Activated CD8-positive, alpha-beta memory T cell treated with anti-CD3 and anti-CD28 coated beads for 36 hours (primary cell): ENCODE results near the gene TAF10. TPM values are rescaled to one million over a fixed set of nuclear protein-coding genes. Genes with fewer than 3 reads are reported as not detected.

Experiments used
- CTCF ChIA-PET: fragments of 350-600 bp; sonication (Branson Sonifier 250); formaldehyde crosslinking; loops from one replicate; lab custom pipeline; 2021; ENCODE audit warnings: antibody characterized with exemption; lab: Charles Lee
- POLR2A ChIA-PET: fragments of 350-600 bp; sonication (Branson Sonifier 250); formaldehyde crosslinking; loops from one replicate; lab custom pipeline; 2021; ENCODE audit warnings: antibody characterized with exemption; lab: Charles Lee
- total RNA-seq, 2 experiments: library from RNA; stranded (reverse); gene quantifications; one replicate each; pipeline ENCODE4 v1.2.3, GENCODE V29; 2021

The TAF10 gene
- total RNA-seq, 2 experiments from 2014 or later: 163 to 176 TPM

DNA sequence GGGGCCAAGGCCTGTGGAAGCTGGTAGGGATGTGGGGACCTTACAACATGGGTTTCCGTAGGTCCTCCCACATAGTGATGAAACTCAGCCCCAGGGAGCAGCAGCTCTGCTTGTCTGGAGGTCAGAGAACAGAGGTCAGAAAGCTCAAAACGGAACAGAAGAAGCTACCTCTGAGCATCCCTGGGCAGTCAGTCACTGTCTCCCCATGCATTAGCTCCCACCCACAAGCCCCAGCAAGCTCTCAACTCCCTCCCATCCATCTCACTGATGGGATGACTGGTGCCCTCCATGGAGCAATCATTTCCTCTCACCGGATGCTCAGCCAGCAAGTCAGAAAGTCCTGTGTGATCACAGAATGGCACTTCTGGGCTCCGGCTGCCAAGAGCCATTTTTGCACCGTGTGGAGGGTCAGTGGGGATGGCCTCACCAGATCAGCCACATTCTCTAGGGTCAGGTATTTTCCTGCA is 5.3 kb upstream of the TAF10 start:
- CTCF ChIA-PET: interaction anchor here (0.7 to 2.6 kb wide), 9 partner anchors 10 to 120 kb away, joined by 3 to 22 read pairs (median 4); partner anchors contain the start of gene MRPL17
- POLR2A ChIA-PET: interaction anchor here (0.5 to 2.7 kb wide), 4 partner anchors 13 to 77 kb away, joined by 3 to 21 read pairs (median 4); no protein-coding TSS in a partner anchor

DNA sequence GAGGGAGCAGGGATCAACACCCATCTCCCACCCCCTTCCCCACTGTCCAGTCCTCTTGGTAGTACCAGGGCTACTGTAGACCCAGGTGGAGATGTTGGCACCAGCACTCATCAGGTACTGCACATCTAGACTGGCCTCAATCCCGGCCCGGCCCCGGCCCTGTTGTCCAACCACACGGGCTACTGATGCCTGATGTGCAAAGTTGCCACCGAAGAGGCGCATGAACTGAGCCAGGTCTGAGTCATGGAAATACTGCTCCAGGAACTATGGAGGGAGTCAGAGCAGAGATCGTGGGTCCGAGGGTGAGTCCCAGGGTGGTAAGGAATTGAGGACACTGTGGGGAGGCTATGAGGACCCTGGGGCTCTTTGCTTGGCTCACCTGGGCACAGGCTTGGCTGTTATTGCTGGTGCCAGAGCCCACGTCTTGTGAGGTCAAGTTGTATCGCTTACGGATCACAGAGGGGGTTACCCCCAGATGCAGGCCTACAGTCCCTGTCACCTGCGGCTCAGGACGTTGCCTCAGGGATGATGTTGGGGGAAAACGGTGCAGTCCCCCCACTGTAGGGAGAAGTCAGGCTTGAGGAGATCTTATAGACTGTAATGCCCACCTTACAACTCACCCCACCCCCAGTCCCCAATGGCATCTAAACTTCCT is 4.7 kb upstream of the TAF10 start:
- ChIA-PET POLR2A (interaction anchor here (0.5 kb wide), 1 partner anchor 18 kb away, joined by 4 read pairs; no protein-coding TSS in a partner anchor), CTCF (interaction anchor here (0.7 kb wide), 1 partner anchor 44 kb away, joined by 3 read pairs; no protein-coding TSS in a partner anchor)

DNA sequence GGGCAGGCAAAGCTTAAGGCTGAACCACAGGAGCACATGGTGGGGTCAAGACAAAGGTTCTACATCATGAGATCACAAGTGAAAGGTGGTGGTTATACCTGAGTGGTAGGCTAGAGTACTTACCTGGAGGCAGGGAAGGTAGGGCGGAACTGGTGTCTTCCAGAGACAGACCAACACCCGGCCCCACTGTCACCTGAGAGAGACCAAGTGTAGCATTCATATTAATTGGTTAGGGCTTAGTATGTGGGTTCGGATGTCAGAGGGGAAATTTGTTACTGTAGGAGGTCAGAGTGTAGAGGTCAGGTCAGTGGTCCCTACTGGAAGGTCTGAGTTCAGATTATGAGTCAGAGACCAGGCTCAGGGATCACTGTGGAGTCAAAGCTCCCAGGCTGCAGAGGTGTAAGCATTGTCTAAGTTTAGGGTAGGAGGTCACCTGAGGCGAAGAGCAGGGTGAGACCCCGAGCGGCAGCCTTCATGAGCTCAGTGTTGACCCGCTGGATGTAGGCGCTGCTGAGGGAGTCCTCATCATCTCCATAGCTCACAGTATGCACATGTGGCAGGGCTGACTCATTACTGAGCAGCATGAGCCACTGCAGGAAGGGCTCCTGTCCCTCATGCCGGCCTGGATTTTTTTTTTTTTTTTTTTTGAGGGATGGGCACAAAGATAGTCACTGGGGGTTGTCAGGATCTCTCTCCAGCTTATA is 4.0 kb upstream of the TAF10 start:
- ChIA-PET CTCF (interaction anchor here (0.7 kb wide), 1 partner anchor 44 kb away, joined by 3 read pairs; no protein-coding TSS in a partner anchor), POLR2A (no interaction called here)

DNA sequence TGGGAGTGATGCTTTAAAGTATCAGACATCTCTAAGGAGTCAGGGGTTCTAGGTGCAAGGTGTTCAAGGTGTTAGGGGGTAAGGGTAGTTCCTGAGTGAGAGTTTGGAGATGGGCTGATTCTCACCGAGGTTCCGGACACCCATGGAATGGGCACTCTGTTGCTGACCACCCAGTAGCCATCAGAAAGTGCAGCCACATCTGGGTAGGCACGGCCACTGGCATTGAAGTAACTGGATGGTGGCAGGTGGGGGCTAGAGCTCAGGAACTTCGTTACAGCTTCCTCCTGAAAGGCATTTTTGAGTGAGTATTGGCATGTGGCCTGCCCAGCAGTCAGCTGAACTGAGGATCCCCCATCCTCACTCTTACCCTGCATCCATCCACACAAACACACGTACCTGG is 3.0 kb upstream of the TAF10 start:
- CTCF ChIA-PET: no interaction called here
- POLR2A ChIA-PET: no interaction called here

DNA sequence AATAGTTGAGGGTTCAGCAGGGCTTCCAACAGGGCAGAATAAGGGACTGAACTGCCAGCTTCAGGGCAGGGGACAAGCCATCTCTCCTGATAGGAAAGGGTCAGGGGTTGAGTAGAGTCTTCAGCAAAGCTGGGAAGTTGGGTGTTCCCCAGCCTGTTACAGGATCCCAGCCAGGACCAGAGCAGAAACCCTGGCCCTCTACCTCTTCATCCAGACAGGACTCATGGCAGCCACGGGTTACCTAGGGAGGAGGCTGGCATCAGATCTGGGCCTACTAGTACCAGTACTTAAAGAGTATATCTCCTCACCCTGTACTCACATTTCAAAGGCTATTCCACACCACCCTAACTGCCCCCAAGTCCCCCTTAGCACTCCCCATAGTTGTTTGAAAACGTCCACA is 2.4 kb upstream of the TAF10 start:
- CTCF ChIA-PET: no interaction called here
- POLR2A ChIA-PET: no interaction called here

DNA sequence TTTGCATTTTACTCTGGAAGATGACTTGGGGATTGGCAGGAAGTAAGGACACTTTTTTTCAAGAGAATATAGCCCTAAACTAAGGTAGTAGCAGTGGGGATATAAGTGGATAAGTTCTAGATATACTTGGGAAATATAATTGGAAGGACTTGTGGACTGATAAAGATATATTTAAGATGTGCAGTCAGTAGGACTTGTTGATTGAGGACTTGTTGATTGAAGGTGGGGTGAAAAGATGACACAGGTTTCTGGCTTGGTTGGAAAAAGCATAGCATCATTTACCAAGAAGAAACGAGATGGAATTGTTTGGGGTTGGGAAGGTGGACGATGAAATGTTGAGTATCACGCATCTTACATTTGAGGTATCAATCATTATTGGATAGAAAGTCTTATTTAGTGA is 1.5 kb upstream of the TAF10 start:
- POLR2A ChIA-PET: interaction anchor here (2.6 kb wide), 1 partner anchor 70 kb away, joined by 11 read pairs; the partner anchor contains the start of gene MRPL17
- CTCF ChIA-PET: interaction anchor here (0.7 to 2.1 kb wide), 6 partner anchors 9 to 89 kb away, joined by 3 to 8 read pairs (median 3); partner anchors contain the start of gene MRPL17

DNA sequence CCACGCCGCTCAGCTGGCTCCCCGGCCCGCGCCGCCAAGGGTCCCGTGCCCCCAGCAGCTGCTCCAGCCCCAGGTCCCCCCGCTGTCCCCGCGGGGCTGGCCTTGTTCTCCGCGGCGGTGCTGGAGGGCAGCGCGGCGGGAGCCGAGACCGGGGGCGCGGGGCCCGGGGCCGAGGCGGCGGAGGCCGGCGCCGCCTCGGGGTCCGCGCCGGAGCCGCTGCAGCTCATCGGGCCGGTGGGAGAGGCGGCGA is 128 bp downstream of the TAF10 start:
- ChIA-PET POLR2A (interaction anchor here (0.6 to 2.6 kb wide), 7 partner anchors 9 to 290 kb away, joined by 3 to 11 read pairs (median 5); partner anchors contain the start of genes ILK, MRPL17 and RRP8), CTCF (interaction anchor here (0.5 to 2.4 kb wide), 8 partner anchors 7 to 83 kb away, joined by 3 to 8 read pairs (median 4); partner anchors contain the start of gene MRPL17)

DNA sequence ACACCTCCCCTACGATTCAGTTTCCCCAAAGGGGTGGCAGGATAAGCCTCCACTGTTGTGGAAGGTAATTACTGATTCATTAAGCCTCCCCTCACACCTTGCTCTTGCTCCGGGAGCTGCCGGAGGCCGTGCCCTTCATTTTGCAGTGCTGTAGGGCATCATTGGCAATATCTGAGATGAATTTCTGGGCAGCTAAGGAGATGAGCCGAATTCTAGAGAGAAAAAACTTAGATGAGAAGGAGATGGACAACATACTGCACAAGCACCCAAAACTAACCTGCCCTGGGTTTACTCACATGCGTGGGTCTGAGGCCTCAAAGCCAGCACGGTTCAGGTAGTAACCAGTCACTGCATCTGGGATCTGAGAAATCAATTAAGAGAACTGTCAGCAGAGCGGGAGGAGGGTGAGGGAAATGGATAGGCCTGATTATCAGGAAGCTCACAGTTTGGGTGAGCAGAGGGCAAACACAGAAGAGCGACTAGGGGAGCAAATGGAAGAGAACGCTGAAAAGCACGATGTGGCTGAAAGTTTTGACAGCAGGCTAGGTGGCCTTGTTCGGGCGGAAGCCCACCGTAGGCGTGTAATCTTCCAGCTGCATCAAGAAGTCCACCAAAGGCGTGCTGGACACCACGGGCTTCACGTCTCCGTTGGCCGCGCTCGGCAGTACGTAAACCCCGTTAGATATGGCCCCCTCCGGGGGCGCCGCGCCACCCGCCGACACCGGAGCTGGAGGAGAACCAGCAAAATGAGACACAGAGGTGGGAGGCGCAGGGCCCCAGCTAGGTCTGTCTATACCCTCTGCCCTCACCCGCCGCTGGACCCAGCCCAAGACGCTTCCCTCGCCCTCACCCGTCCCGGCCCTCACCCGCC is 689 bp downstream of the TAF10 start:
- POLR2A ChIA-PET: interaction anchor here (0.6 to 2.6 kb wide), 7 partner anchors 9 to 289 kb away, joined by 3 to 11 read pairs (median 5); partner anchors contain the start of genes ILK, MRPL17 and RRP8
- CTCF ChIA-PET: interaction anchor here (0.5 to 2.4 kb wide), 7 partner anchors 8 to 83 kb away, joined by 3 to 6 read pairs (median 5); partner anchors contain the start of genes MRPL17 and TPP1

DNA sequence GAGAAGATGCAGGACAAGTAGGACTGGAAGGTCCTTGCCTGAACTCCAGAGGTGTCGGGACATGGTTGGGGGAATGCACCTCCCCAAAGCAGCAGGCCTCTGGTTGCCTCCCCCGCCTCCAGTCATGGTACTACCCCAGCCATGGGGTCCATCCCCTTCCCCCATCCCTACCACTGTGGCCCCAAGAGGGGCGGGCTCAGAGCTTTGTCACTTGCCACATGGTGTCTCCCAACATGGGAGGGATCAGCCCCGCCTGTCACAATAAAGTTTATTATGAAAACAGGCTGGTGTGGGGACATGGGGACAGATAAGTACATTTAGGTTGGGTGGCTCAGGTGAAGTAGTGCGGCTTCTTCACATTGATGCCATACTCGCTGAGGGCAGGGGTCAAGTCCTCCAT is 1.4 kb downstream of the TAF10 start:
- ChIA-PET POLR2A (no interaction called here), CTCF (interaction anchor here (1.4 to 2.4 kb wide), 2 partner anchors 8 to 73 kb away, joined by 5 to 6 read pairs; partner anchors contain the start of genes MRPL17 and TPP1)

DNA sequence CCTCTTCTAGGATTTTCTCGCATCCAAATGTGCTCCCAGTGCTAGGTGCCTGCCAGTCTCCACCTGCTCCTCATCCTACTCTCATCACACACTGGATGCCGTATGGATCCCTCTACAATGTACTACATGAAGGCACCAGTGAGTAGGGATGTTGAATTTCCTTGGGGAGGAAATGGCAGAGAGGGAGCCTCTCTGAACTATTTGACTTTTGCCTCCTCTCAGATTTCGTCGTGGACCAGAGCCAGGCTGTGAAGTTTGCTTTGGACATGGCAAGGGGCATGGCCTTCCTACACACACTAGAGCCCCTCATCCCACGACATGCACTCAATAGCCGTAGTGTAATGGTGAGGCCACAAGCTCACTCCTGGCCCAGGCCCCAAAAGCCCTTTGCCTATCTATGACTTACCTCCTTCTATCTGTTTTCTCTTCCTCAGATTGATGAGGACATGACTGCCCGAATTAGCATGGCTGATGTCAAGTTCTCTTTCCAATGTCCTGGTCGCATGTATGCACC is 2.5 kb downstream of the TAF10 start:
- ChIA-PET CTCF (no interaction called here), POLR2A (interaction anchor here (3.0 kb wide), 1 partner anchor 9 kb away, joined by 16 read pairs; the partner anchor contains the start of gene TPP1)

DNA sequence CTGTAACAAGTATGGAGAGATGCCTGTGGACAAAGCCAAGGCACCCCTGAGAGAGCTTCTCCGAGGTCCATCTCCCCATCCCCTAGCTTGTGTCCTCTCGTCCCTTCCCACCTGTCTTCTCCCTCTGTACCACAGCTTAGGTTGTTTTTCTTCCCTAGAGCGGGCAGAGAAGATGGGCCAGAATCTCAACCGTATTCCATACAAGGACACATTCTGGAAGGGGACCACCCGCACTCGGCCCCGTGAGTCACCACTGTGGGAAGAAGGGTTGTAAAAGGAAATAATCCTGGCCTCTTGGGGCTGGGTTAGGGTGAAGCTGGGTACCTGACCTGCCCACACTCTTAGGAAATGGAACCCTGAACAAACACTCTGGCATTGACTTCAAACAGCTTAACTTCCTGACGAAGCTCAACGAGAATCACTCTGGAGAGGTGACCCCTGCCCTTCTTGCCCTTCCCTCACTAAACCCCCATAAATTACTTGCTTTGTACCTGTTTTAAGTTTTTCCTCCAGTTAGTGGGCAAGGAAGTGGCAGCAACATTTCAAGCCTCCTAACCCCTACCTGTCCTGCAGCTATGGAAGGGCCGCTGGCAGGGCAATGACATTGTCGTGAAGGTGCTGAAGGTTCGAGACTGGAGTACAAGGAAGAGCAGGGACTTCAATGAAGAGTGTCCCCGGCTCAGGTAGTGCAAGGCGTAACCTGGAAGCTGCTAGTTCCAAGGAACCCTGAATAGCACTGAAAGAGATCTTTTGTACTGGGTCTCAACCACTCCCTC is 3.1 kb downstream of the TAF10 start:
- ChIA-PET POLR2A (interaction anchor here (3.0 kb wide), 1 partner anchor 10 kb away, joined by 16 read pairs; the partner anchor contains the start of gene TPP1), CTCF (no interaction called here)

DNA sequence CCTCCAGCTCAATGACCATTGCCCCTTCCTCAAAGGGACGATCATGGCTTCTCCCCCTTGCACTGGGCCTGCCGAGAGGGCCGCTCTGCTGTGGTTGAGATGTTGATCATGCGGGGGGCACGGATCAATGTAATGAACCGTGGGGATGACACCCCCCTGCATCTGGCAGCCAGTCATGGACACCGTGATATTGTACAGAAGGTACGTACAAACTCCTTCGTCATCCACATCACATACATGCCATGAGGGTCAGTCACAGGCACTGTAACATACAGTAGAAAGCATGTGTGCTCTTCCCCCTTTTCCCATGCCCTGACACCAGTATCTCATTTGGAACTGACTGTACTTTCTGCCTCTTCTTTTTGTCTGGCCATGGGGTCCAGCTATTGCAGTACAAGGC is 4.0 kb downstream of the TAF10 start:
- ChIA-PET POLR2A (interaction anchor here (3.0 kb wide), 1 partner anchor 11 kb away, joined by 16 read pairs; the partner anchor contains the start of gene TPP1), CTCF (interaction anchor here (0.6 to 1.5 kb wide), 3 partner anchors 11 to 130 kb away, joined by 3 to 4 read pairs (median 4); partner anchors contain the start of gene TPP1)

DNA sequence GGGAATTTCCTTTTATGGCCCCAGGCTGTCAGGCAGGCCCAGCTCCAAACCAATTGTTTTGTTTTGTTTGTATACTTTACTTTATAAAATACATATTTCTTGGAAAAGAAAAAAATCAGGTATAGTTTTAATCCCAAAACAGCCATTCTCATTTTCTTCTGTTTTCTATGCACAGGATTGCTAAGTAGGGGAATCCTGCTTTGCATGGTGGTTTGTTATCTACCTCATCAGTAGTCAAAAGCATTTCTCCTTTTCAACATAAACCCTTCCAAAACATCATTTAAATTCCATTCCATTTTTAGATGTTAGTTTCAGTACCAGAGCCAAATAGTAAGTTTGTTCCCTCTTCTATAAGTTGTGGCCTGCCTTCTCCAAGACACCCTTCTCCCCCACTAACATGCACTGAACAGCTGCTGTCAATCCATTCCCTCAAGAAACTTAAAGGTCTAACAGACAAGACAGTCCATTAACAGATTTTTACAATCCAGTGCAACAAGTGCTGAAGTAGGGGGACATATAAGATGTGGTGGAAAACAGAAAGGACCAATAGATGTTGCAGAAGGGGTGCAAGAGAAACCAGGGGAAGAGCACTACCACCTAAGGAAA is 4.7 kb downstream of the TAF10 start:
- POLR2A ChIA-PET: interaction anchor here (3.0 kb wide), 1 partner anchor 12 kb away, joined by 16 read pairs; the partner anchor contains the start of gene TPP1
- CTCF ChIA-PET: interaction anchor here (0.6 to 1.5 kb wide), 5 partner anchors 11 to 130 kb away, joined by 3 to 4 read pairs (median 3); partner anchors contain the start of gene TPP1

DNA sequence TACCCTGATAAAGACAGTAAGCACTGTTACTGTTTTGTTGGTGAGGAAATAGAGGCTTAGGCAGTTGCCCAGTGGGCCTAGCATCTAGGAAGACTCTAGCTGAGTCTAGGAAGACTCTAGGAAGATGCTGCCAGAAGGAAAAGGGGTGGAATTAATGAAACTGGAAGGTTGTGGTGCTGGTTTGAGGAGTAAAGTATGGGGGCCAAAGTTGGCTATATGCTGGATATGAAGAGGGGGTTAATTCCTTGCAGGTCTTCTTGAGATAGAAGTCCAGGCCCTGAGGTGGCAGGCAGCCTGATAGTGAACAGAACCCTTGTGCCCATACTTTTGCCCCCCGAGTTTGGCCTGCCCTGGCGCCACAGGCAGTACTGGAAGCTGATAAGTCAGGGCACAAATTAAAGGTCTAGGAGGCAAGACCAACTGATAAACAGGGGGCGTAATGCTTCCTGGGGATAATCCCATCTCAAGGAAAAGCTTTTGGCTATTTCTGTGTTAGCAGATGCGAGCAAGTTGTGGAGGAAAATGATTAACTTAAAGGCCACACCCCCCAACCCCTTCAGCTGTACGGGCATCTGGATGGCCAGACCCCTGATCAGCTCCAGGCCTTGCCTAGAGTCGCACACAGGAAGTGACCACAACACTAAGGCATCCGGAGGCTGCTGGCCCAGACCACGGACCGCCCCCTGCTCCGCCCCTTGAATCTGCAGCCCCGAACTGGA is 5.4 kb downstream of the TAF10 start:
- ChIA-PET CTCF (interaction anchor here (0.9 to 1.5 kb wide), 3 partner anchors 11 to 41 kb away, joined by 3 to 4 read pairs (median 3); partner anchors contain the start of gene TPP1), POLR2A (interaction anchor here (3.0 kb wide), 1 partner anchor 12 kb away, joined by 16 read pairs; the partner anchor contains the start of gene TPP1)

DNA sequence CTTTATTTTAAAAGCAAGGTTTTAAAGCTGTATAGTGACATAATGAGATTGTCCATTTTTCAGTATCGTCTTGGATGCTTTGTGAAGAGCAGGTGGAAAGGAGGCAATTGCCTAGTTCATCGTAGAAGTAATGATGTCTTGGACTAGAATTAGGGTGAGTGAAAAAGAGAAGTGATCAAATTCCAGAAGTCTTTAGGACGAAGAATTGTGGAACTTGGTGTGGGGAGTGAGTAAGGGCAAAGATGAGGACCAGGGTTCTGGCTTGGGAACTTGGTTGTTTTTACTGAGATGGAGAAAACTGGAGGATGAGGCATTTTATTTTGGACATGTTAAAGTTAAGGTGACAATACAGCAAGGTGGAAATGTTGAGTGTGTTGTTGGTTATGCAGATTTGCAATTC is 7.2 kb downstream of the TAF10 start:
- ChIA-PET CTCF (interaction anchor here (0.8 to 2.0 kb wide), 10 partner anchors 8 to 150 kb away, joined by 3 to 11 read pairs (median 4); partner anchors contain the start of genes MRPL17, TAF10 and TPP1), POLR2A (interaction anchor here (0.9 to 1.7 kb wide), 4 partner anchors 13 to 124 kb away, joined by 3 to 8 read pairs (median 6); partner anchors contain the start of genes ARFIP2, MRPL17, TIMM10B and TPP1)
